Measurements from ENCODE around the gene SLC39A8.

The SLC39A8 gene

GRCh38 chr4:102339018-102339417 lies 6.3 kb downstream of the SLC39A8 start:
- no peak for DNase-seq

- DNase-seq = no peak
Measured at GRCh38 chr4:102338405-102338804, 6.9 kb downstream of the SLC39A8 start.

GRCh38 chr4:102335616-102336015 lies 9.7 kb downstream of the SLC39A8 start:
- no peak for DNase-seq

- DNase-seq = no peak
Measured at GRCh38 chr4:102334624-102335023, 10.7 kb downstream of the SLC39A8 start.

- no peak for DNase-seq
Measured at GRCh38 chr4:102333787-102334186, 11.5 kb downstream of the SLC39A8 start.

- no peak for DNase-seq
Measured at GRCh38 chr4:102328045-102328444, 17.2 kb downstream of the SLC39A8 start.

GRCh38 chr4:102326951-102327350 lies 18.3 kb downstream of the SLC39A8 start:
- no peak for DNase-seq

- no peak for DNase-seq
Measured at GRCh38 chr4:102324730-102325129, 20.6 kb downstream of the SLC39A8 start.

- DNase-seq = no peak
Measured at GRCh38 chr4:102322736-102323135, 22.5 kb downstream of the SLC39A8 start.

GRCh38 chr4:102321260-102321995 lies 23.9 kb downstream of the SLC39A8 start:
- no peak for DNase-seq

GRCh38 chr4:102319594-102319993 lies 25.7 kb downstream of the SLC39A8 start:
- DNase-seq = no peak

GRCh38 chr4:102318526-102318925 lies 26.8 kb downstream of the SLC39A8 start:
- no peak for DNase-seq

GRCh38 chr4:102318105-102318504 lies 27.2 kb downstream of the SLC39A8 start:
- DNase-seq = no peak

- DNase-seq = no peak
Measured at GRCh38 chr4:102317459-102317858, 27.8 kb downstream of the SLC39A8 start.

- DNase-seq = no peak
Measured at GRCh38 chr4:102316585-102316984, 28.7 kb downstream of the SLC39A8 start.

- DNase-seq = no peak
Measured at GRCh38 chr4:102315532-102315931, 29.8 kb downstream of the SLC39A8 start.

- no peak for DNase-seq
Measured at GRCh38 chr4:102312417-102312816, 32.9 kb downstream of the SLC39A8 start.

GRCh38 chr4:102311912-102312311 lies 33.4 kb downstream of the SLC39A8 start:
- DNase-seq = no peak

GRCh38 chr4:102311407-102311806 lies 33.9 kb downstream of the SLC39A8 start:
- DNase-seq = no peak

- DNase-seq = no peak
Measured at GRCh38 chr4:102308032-102308799, 37.1 kb downstream of the SLC39A8 start.

GRCh38 chr4:102305666-102306065 lies 39.6 kb downstream of the SLC39A8 start:
- no peak for DNase-seq

GRCh38 chr4:102302762-102303161 lies 42.5 kb downstream of the SLC39A8 start:
- no peak for DNase-seq

GRCh38 chr4:102301167-102301566 lies 44.1 kb downstream of the SLC39A8 start:
- no peak for DNase-seq

- DNase-seq = no peak
Measured at GRCh38 chr4:102299354-102300107, 45.8 kb downstream of the SLC39A8 start.
